GM12878 (cell line): ENCODE measurements around the gene MAPK13. TPM values are rescaled to one million over a fixed set of nuclear protein-coding genes. Genes with fewer than 3 reads are reported as not detected.
"Not testable (repeated sequence)": the region's sequence is repeated elsewhere in the genome, so short reads cannot be mapped to it uniquely, and the experiment has no call there.

Source experiments
- ATAC-seq: fragments of 200-7000 bp; cut with Tn5 transposase; 3 replicates; pipeline ENCODE4 v1.9.1; 2020; ENCODE audit warnings: mild to moderate bottlenecking, moderate library complexity
- BruUV-seq: library from RNA; stranded (reverse); fragments of 400-500 nt; replicated peaks from 2 replicates; lab custom pipeline; 2021; lab: Mats Ljungman, UMichigan
- CTCF ChIA-PET: fragments of 300-600 bp; sonication (Branson Sonifier 250); formaldehyde crosslinking; extraction: SDS; loops from one replicate; lab custom pipeline; 2021; ENCODE audit warnings: inconsistent platforms; lab: Yijun Ruan, JAX
- POLR2A ChIA-PET: fragments of 350-600 bp; formaldehyde crosslinking; extraction: SDS; loops from one replicate; lab custom pipeline; 2021; ENCODE audit warnings: inconsistent platforms; lab: Charles Lee
- RAD21 ChIA-PET: fragments of 300-600 bp; sonication (Branson Sonifier 250); formaldehyde crosslinking; loops from one replicate; lab custom pipeline; 2023; ENCODE audit warnings: antibody characterized with exemption; ENCODE audit not compliant: unreplicated experiment; lab: Charles Lee
- SMC1A ChIA-PET: fragments of 300-600 bp; sonication (Branson Sonifier 250); formaldehyde crosslinking; loops from one replicate; lab custom pipeline; 2023; ENCODE audit not compliant: unreplicated experiment, uncharacterized antibody; lab: Charles Lee
- DNase-seq: peaks from one replicate; pipeline ENCODE4 v3.0.0-alpha.2; 2011; ENCODE audit warnings: low read depth, low spot score
- FAIRE-seq: peaks from 3 replicates; lab custom pipeline; 2011; peaks lifted over from hg19 to GRCh38; lab: Jason Lieb, UNC
- H2AFZ ChIP-seq: 2 replicates; pipeline ENCODE4 v1.6.0; 2011; ENCODE audit warnings: low read depth, low read length, control low read depth; ENCODE audit not compliant: control insufficient read depth
- H3K27ac ChIP-seq: 2 replicates; pipeline ENCODE4 v1.5.1; 2011; ENCODE audit warnings: control low read depth; ENCODE audit not compliant: control insufficient read depth, insufficient read depth
- H3K27me3 ChIP-seq, 2 experiments: replicated peaks in 1 of 2; 2 replicates each; pipeline versions ENCODE4 v1.6.0 to v1.6.1; 2011; ENCODE audit warnings: low read length in 1 of 2; ENCODE audit not compliant: control insufficient read depth in 2 of 2, insufficient read depth in 2 of 2
- H3K36me3 ChIP-seq, 2 experiments: 2 replicates each; pipeline ENCODE4 v1.5.1; 2011; ENCODE audit warnings: low read length in 1 of 2; ENCODE audit not compliant: control insufficient read depth in 2 of 2, insufficient read depth in 2 of 2
- H3K4me1 ChIP-seq: 2 replicates; pipeline ENCODE4 v1.6.1; 2011; ENCODE audit warnings: mild to moderate bottlenecking, low read length, moderate library complexity, mixed read lengths; ENCODE audit not compliant: control insufficient read depth, insufficient read depth
- H3K4me2 ChIP-seq: 2 replicates; pipeline ENCODE4 v1.6.0; 2011; ENCODE audit warnings: control low read depth; ENCODE audit not compliant: control insufficient read depth, insufficient read depth
- H3K4me3 ChIP-seq: fragments of 200-600 bp; sonication (generic); 2 replicates; pipeline ENCODE4 v1.5.1; 2016
- H3K79me2 ChIP-seq: 2 replicates; pipeline ENCODE4 v1.6.0; 2011; ENCODE audit warnings: low read length; ENCODE audit not compliant: control insufficient read depth, insufficient read depth
- H3K9ac ChIP-seq: 2 replicates; pipeline ENCODE4 v1.8.0; 2011; ENCODE audit warnings: low read length, control low read depth, mixed read lengths; ENCODE audit not compliant: control insufficient read depth, insufficient read depth
- H3K9me3 ChIP-seq: replicated peaks from 3 replicates; pipeline ENCODE4 v1.5.1; 2011; ENCODE audit warnings: mild to moderate bottlenecking, low read length; ENCODE audit not compliant: control insufficient read depth, insufficient read depth
- H4K20me1 ChIP-seq: 2 replicates; pipeline ENCODE4 v1.6.0; 2011; ENCODE audit not compliant: control insufficient read depth, insufficient read depth
- CBX3 ChIP-seq: fragments of 200-600 bp; sonication (generic); IDR thresholded peaks from 2 replicates; pipeline ENCODE4 v1.6.1; 2016; ENCODE audit warnings: low read depth, borderline replicate concordance
- HDGF ChIP-seq: fragments of 450-650 bp; IDR thresholded peaks from 2 replicates; pipeline ENCODE4 v1.6.1; 2016; ENCODE audit warnings: antibody characterized with exemption
- MXI1 ChIP-seq: fragments of 150-350 bp; IDR thresholded peaks from 2 replicates; pipeline ENCODE4 v1.6.1; 2011; ENCODE audit warnings: low read depth, mild to moderate bottlenecking, inconsistent platforms, low read length, improper control_type of control experiment
- NKRF ChIP-seq: fragments of 450-650 bp; conservative IDR thresholded peaks from 2 replicates; pipeline ENCODE4 v1.6.1; 2017; ENCODE audit warnings: mild to moderate bottlenecking, moderate library complexity
- RBBP5 ChIP-seq: fragments of 200-600 bp; sonication (generic); conservative IDR thresholded peaks from 2 replicates; pipeline ENCODE4 v1.6.1; 2016
- TCF7 ChIP-seq: IDR thresholded peaks from 2 replicates; pipeline ENCODE4 v1.6.1; 2014; ENCODE audit warnings: antibody characterized with exemption, borderline replicate concordance
- WGBS: methylation state at CpG from one replicate; pipeline ENCODE4 v1.1.6; 2016; ENCODE audit warnings: low lambda C conversion rate; ENCODE audit not compliant: insufficient replicate concordance, insufficient coverage; ENCODE audit errors: missing lambda C conversion rate; 5-methylcytosine and 5-hydroxymethylcytosine counted together
- in situ Hi-C: fragments of 300-500 bp; cut with MboI; formaldehyde crosslinking; loops from 9 replicates; pipeline ENCODE4 v1.14.3; 2018; ENCODE audit warnings: mixed read lengths
- intact Hi-C: fragments of 100-400 bp; cut with micrococcal nuclease; formaldehyde crosslinking; loops from one replicate; pipeline ENCODE4 v1.14.2; 2022; ENCODE audit not compliant: unreplicated experiment
- polyA plus RNA-seq, 11 experiments: library from polyadenylated mRNA; depleted of rRNA in 4 of 11; unstranded in 6 of 11; stranded (reverse) in 5 of 11; fragments of >200 nt; fragmentation: Nextera tagmentation in 4 of 11; fragmentation: Illumina TruSeq in 1 of 11; extraction: Ambion mirVana in 4 of 11; extraction: Trizol in 1 of 11; gene quantifications; 1 replicate in 1 of 11; 2 replicates in 10 of 11; pipeline versions ENCODE4 v1.2.1 to v1.2.3, GENCODE V29; 2011 to 2016; ENCODE audit warnings: inconsistent platforms in 2 of 11, missing spikeins in 2 of 11, low read depth in 1 of 11
- total RNA-seq, 4 experiments: library from RNA; depleted of rRNA in 3 of 4; stranded (reverse); fragments of >200 nt in 3 of 4; fragmentation: Illumina TruSeq in 1 of 4; extraction: Trizol in 1 of 4; gene quantifications; 2 replicates each; pipeline versions ENCODE4 v1.2.1 to v1.2.3, GENCODE V29; 2013 to 2021

Gene MAPK13
- total and polyA plus RNA-seq, 10 of the 15 experiments (the other 5 are each of a cell fraction or from before 2014, with no cell fraction given) = 1.8 to 48.0 (median 37.5) TPM

GRCh38 chr6:36128793-36129192 is 1.5 kb upstream of the MAPK13 start:
- TF ChIP-seq RBBP5 = no peak
- no peak for TF ChIP-seq TCF7
- TF ChIP-seq MXI1 = no peak
- no peak for TF ChIP-seq HDGF
- TF ChIP-seq CBX3 = no peak
- TF ChIP-seq NKRF = no peak
- ChIA-PET SMC1A (interaction anchor here (4.7 to 5.3 kb wide), 2 partner anchors 66 to 231 kb away, joined by 27 to 37 read pairs; no protein-coding TSS in a partner anchor), RAD21 (interaction anchor here (1.5 kb wide), 1 partner anchor 8 kb away, joined by 3 read pairs; no protein-coding TSS in a partner anchor), CTCF (interaction anchor here (2.5 to 4.4 kb wide), 2 partner anchors 7 to 63 kb away, joined by 7 to 25 read pairs; no protein-coding TSS in a partner anchor), POLR2A (interaction anchor here (1.3 kb wide), 1 partner anchor 229 kb away, joined by 3 read pairs; no protein-coding TSS in a partner anchor)
- Histone ChIP-seq H3K4me1 (peaks cover 27% of the 10 kb centered on the region), H3K27me3 (no peaks in the 10 kb centered on the region), H3K27ac (no peak overlapping the region), H3K9ac (no peak overlapping the region), H3K4me2 (no peak overlapping the region), H3K79me2 (no peaks in the 10 kb centered on the region), H3K9me3 (no peaks in the 10 kb centered on the region), H3K4me3 (no peak overlapping the region), H2AFZ (no peak overlapping the region), H4K20me1 (no peaks in the 10 kb centered on the region), H3K36me3 (no peaks in the 10 kb centered on the region)
- ATAC-seq = no peak
- in situ Hi-C loops (no loop called here), intact Hi-C loops (loop anchor here (10.0 kb wide), 1 partner anchor 176 kb away; no protein-coding TSS in a partner anchor)
- no peak for DNase-seq
- FAIRE-seq = no peak
- 59% methylated on average over 3 of the region's 3 CpGs for WGBS
- BruUV-seq = no TSS peak

GRCh38 chr6:36129334-36129733 is 979 bp upstream of the MAPK13 start:
- BruUV-seq, H3K79me2 ChIP-seq, H3K27ac ChIP-seq, H4K20me1 ChIP-seq, H3K4me2 ChIP-seq, H3K4me3 ChIP-seq, H3K27me3 ChIP-seq, H2AFZ ChIP-seq, FAIRE-seq, in situ Hi-C loops, H3K9me3 ChIP-seq, DNase-seq, H3K36me3 ChIP-seq, H3K9ac ChIP-seq, ATAC-seq: not testable (repeated sequence)
- ChIA-PET RAD21 (interaction anchor here (0.8 to 1.5 kb wide), 2 partner anchors 8 to 101 kb away, joined by 3 to 6 read pairs; no protein-coding TSS in a partner anchor), CTCF (interaction anchor here (1.5 to 4.4 kb wide), 3 partner anchors 8 to 62 kb away, joined by 3 to 25 read pairs (median 7); no protein-coding TSS in a partner anchor), SMC1A (interaction anchor here (2.8 to 4.7 kb wide), 2 partner anchors 8 to 230 kb away, joined by 20 to 37 read pairs; no protein-coding TSS in a partner anchor), POLR2A (interaction anchor here (0.8 to 2.7 kb wide), 3 partner anchors 10 to 229 kb away, joined by 3 to 11 read pairs (median 3); no protein-coding TSS in a partner anchor)
- 90% methylated on average over 16 of the region's 16 CpGs for WGBS
- peaks cover 27% of the 10 kb centered on the region for H3K4me1 ChIP-seq
- intact Hi-C loops = loop anchor here (10.0 kb wide), 1 partner anchor 175 kb away; no protein-coding TSS in a partner anchor
